Measurements from ENCODE around the gene PLEKHA1.

The PLEKHA1 gene

DNA sequence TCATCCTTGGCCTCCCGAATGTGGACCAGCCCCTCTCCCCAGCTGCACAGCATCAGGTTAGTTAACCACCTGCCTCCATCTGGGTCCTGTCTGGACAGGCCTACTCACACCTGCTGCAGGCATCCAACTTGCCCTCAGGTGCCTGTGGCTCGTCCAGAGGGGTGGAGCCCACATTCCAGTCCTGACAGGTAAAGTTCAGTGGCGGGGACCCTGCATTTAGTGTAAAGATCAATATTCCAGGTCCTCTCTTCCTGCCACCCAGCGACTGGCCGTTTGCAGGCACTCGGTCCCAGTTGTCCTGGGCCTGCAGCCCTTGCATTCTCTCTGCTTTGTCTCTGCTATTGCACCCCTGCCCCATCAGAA is 101.8 kb downstream of the PLEKHA1 start:
- no peak for DNase-seq (ENCODE audit: low read depth, low spot score)

DNA sequence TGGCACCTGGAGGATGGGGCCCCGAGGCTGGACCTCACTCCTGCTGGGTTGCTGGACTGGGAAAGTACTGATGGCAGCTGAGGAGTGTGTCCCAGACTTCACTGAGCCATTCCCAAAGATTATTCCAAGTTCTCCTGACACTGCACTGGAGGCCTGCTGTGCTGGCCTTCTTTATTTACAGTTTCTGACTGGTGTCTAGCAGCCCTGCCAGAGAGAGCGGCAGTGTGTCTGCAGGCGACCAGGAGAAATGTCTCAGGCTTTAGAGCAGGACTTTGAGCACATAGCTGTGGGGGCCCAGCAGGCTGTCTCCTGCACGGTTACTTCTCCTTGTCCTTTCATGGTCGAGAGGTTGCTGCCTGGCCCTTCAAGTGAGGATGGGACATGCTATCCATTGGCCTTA is 102.9 kb downstream of the PLEKHA1 start:
- DNase-seq (ENCODE audit: low read depth, low spot score): no peak

DNA sequence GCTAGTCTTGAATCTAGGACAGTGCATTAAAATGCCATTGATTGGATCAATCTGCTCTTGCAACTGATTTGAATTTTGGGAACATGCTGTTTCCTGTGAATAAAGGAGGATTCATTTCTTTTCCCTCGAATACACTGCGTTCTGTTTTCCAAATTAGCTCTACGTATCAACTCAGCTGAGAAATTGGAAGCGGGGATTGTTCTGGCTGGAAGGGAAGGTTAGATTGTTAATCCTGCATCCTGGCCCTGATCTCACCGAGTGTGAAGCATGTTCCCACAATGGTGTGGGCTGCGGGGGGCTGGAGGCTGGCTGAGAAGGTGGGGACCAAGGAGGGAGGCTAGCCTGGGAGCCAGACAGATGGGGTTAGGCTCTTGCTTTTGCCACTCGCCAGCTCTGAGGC is 104.5 kb downstream of the PLEKHA1 start:
- no peak for DNase-seq (ENCODE audit: low read depth, low spot score)

DNA sequence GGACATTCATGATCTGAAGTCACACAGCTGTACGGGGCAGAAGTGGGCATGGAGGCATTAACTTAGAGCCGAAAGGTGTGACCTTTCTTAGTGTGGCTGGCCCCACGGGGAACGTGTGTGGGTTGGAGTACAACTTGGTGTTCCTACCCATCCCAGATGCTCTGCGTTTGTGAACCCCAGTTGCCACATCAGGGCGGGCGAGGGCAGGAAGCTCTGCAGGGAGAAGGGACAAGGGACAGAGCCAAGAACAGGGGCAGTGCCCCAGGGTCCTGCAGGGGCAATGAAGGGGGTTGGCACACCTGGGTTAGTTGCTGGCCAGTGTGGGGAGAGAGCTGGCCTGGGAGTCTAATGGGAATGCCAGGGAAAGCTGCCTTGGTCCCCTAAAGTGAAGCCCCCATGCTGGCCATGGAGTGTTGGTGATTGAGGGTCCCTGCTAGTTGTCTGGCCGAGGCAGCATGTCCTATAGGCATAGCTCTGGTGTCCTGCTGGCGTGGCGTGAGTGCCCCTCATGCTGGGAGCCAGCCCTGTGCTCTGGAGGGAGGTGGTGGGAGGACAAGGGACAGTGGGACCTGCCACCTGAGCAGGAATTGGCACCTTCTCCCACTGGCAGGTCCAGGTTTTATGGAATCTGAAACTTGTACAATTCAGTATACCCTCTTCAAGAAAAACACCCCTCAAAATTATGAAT is 105.8 kb downstream of the PLEKHA1 start:
- DNase-seq (ENCODE audit: low read depth, low spot score): no peak

DNA sequence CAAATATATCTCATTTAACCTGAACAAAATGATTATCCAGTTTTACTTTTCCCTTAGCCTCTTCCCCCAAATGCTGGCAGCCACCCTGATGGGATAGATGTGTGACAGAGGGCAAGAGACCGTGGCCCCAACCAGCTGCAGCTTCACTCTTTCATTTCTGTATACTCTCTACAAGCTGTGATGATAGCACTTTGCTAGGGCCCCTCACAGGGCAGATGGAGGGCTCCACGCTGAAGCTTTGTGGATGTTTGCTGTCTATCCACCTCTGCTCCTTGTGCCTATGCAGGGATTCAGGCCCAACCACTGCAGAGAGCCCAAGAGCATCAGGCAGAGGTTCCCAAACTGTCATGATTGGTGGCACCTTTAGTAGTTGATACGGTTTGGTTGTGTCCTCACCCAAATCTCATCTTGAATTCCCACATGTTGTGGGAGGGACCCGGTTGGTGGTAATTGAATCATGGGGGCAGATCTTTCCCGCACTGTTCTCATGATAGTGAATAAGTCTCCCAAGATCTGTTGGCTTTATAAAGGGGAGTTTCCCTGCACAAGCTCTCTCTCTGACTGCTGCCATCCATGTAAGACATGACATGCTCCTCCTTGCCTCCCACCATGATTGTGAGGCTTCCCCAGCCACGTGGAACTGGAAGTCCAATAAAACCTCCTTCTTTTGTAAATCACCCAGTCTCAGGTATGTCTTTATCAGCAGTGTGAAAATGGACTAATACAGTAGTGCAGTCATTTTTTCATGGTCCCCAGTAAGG is 107.0 kb downstream of the PLEKHA1 start:
- no peak for DNase-seq (ENCODE audit: low read depth, low spot score)

Measured in activated naive CD8-positive, alpha-beta T cell treated with anti-CD3 and anti-CD28 coated beads, Interleukin-2, amount 50 U/mL, for 16 hours (primary cell).